GM21423 (cell line): Measurements from ENCODE around the gene HAND2.

Experiments used
- ATAC-seq: cut with Tn5 transposase; IDR thresholded peaks from one replicate; pipeline ENCODE4 v1.9.1; 2021; ENCODE audit warnings: mild to moderate bottlenecking, moderate library complexity; ENCODE audit not compliant: unreplicated experiment

The HAND2 gene

GRCh38 chr4:173521467-173522159 is 8.4 kb downstream of the HAND2 start:
- ATAC-seq = no peak

- no peak for ATAC-seq
Measured at GRCh38 chr4:173520921-173521466, 9.0 kb downstream of the HAND2 start.

DNA sequence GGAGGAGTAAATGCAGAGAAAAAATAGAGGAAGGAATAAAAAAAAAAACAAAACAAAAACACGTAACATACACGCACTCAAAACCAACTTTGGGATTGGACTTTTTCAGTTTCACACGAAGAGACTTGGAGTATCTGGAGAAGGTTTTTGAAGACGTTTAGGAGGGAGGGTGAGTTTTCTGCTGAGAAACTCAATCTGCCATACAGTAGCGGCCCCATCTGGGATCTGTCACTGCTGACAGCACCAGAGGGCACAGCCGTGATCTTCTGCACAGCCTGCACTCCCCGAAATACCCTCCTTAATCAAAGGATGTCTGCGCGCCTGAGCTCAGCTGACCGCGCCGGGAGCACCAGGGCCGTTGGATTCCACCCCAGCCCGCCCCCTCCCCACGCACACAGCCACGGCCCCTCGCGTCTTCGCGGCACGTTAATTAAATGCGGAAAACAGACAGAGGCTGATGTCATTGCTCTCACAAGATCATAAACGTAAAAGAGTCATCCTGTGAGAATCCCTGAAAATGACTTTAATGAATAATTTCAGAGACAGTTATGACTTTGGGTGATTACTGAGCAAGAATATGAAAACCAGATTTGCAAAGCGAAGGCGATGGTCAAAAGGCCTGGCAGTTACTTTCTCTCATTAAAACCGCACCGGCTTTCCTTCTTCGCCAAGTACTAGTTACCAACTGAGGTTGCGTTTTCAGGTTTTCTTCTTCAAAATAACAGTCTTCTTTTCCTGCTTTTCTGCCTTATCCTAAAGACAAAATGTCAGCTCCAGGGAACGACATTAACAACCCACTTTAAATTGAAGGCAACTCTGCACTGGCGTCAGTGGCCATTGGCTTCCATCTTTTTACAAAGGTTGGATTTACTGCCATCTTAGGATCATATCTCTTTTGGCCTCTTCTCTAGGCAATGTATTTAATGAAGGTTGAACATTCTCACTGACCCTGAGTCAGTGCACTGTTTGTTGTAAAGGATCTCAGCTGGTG is 10.6 kb downstream of the HAND2 start:
- no peak for ATAC-seq

- no peak for ATAC-seq
Measured at GRCh38 chr4:173518425-173519102, 11.5 kb downstream of the HAND2 start.

DNA sequence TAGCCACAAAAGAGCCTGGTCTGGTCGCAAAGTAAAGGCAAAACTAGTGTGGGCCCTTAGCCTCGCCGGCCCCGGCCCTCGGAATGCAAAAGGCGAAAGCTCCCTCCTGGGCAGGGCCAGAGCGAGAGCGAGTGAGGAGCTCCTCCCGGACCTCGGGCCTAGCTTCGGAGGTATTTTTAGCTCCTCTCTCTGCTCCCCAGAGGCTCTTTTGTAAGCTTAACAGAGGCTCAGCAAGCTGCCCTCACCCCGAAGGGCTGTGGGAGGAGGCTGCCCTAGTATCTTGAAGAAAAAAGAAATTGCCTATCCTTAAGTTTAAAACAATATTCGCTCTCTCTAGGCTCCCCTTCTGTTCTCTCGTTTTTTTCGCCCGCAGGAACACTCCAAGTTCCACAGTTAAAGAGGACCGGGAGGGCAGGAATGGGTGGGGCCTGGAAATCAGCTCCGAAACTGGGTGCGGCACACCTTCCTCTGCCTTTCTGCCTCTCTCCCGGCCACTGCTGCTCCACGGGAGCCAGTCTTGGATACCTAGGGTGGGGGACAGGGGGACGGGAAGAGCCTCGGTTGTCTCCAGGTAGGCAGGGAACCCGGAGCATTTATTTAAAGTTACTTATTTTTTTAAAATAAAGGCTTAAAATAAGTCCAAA is 12.1 kb downstream of the HAND2 start:
- ATAC-seq = no peak

DNA sequence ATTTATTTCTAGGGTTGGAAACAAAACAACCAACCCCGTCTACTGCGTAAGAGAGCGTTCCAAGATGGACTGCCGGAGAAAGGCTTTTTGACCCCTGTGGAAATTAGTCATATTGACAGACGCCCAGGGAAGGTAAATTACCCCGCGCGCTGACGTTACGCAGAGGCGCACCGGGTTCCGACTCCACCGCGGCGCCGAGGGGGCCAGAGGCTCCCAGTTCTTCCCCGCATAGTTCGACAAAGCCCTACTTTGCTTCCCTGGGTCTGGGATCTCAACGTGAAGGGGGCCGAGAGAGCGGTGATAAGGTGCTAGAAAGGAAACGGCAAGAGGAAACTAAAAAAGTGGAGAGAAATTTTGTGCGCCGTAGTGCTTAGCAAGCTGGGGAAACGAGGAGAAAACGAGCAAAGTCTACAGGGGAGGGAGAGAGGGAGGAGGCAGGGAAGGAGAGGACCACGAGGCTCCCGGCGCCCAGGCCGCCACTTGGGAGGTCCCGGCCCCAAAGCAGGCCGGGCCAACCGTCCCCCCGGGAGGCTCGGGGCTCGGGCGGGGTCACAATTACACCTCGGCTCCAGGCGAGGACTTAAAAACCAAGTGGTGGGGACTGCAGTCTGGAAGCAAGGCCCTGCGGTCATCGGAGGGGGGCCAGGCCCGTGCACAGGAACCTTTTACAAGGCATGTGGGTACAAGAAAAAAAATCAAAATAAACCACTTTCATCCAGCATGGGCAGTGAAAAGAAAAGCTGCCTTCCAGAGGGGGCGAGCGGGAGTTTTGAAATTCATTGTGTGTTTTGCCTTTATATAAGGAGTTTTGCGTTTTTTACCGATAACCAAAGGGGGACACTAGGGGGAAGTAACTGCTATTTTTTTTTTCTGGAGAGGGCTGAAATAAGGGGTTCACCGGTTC is 13.2 kb downstream of the HAND2 start:
- no peak for ATAC-seq

- ATAC-seq = no peak
Measured at GRCh38 chr4:173515458-173515857, 14.6 kb downstream of the HAND2 start.

GRCh38 chr4:173514641-173515217 is 15.3 kb downstream of the HAND2 start:
- no peak for ATAC-seq

- no peak for ATAC-seq
Measured at GRCh38 chr4:173513651-173514050, 16.4 kb downstream of the HAND2 start.

DNA sequence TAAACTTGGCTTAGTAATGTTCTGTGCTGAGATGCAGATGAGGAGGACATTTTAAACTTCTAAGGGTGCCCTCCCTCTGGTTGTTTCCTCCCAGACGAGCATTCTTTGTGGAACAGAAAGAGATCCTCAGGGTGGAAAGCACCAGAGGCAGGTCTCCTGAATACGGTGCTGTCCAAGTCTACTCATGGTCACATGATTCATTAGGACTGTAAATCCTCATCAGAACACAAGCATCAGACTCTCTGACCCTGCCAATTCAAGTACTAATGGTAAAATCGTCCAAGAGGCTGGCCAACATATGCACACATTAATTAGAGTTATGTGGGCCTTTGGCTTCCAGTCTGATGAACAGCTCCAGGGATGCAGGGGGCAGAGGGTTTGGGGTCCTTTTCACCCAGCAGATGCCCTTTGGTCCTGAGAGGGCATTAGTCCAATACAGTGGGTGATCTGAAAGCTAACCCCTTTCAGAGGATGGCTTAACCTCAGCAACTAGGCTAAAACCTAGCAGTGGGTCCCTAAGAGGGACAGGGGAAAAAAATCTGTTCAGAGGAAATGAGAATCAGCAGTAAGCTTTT is 18.2 kb downstream of the HAND2 start:
- no peak for ATAC-seq

- peak; percentile 39 for ATAC-seq
Measured at GRCh38 chr4:173509036-173510001, 20.7 kb downstream of the HAND2 start.

DNA sequence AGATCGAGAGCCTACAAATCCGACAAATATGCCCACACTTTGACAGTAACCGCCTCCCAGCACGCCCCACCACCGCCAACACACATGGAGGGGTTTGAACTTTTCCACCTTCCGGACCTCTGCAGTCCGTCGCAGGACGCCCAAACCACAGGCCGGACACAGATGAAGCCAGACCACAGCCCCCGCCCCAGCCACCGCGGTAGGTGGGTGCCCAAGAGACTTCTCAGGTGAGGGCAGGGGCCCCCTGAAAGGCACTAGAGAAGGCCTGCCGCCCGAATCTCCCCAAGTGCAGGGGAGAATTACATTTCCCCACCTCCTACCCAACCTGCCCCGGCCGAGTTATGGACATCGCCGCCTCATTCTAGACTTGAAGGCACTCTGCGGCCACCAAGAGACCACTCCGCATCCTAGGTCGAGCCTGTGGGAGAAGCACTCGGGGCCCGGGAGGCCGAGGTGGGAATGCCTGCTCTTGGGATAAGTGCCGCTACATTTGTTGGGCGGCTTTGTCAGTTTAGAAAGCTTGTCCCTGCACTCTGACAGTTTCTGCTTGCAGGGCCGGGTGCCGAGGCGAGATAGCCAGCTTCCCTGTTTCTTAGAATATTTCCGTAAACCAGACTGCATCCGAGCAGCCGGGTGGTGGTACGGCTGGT is 21.5 kb downstream of the HAND2 start:
- no peak for ATAC-seq

- ATAC-seq = no peak
Measured at GRCh38 chr4:173507471-173508385, 22.3 kb downstream of the HAND2 start.

GRCh38 chr4:173506597-173507211 is 23.3 kb downstream of the HAND2 start:
- no peak for ATAC-seq

GRCh38 chr4:173505924-173506518 is 24.0 kb downstream of the HAND2 start:
- peak; percentile 64 for ATAC-seq

GRCh38 chr4:173504181-173504503 is 25.9 kb downstream of the HAND2 start:
- ATAC-seq = no peak
